NOMO-1 (cell line): Measurements from ENCODE around the gene KCNRG.
A peak's percentile ranks its signal among the peaks of the same experiment; 100 is the strongest.
"Not testable (repeated sequence)": the region's sequence is repeated elsewhere in the genome, so short reads cannot be mapped to it uniquely, and the experiment has no call there.

Source experiments
- DNase-seq, 2 experiments: peaks; one replicate each; lab custom pipeline; 2025; ENCODE audit not compliant: unreplicated experiment in 2 of 2; lab: John Stamatoyannopoulos, UW

The KCNRG gene

GRCh38 chr13:50015258-50015657 is at the start of gene KCNRG:
KCNRG (plus strand) TSS chr13:50015444; CDS start chr13:50015494, 50 bp downstream.
- DNase-seq: no peak

- DNase-seq: no peak
Measured at GRCh38 chr13:49967456-49967855, 47.8 kb upstream of the KCNRG start.

- DNase-seq: no peak
Measured at GRCh38 chr13:49972709-49973108, 42.5 kb upstream of the KCNRG start.

- no peak for DNase-seq
Measured at GRCh38 chr13:49975826-49976225, 39.4 kb upstream of the KCNRG start.

- peak; percentile 40 to 70 for DNase-seq
Measured at GRCh38 chr13:49976314-49977258, 38.7 kb upstream of the KCNRG start.

GRCh38 chr13:49977992-49978391 is 37.3 kb upstream of the KCNRG start:
- peak in 1 of 2 experiments; percentile 35 for DNase-seq

- DNase-seq: no peak
Measured at GRCh38 chr13:49980266-49980665, 35.0 kb upstream of the KCNRG start.

- DNase-seq: no peak
Measured at GRCh38 chr13:49985129-49985528, 30.1 kb upstream of the KCNRG start.

- no peak for DNase-seq
Measured at GRCh38 chr13:49986471-49986870, 28.8 kb upstream of the KCNRG start.

GRCh38 chr13:49990612-49991011 is 24.6 kb upstream of the KCNRG start:
- not testable (repeated sequence) for DNase-seq

GRCh38 chr13:49993111-49993510 is 22.1 kb upstream of the KCNRG start:
- no peak for DNase-seq

- DNase-seq: no peak
Measured at GRCh38 chr13:49993666-49994065, 21.6 kb upstream of the KCNRG start.

- DNase-seq: peak; percentile 30 to 58
Measured at GRCh38 chr13:49995625-49996101, 19.6 kb upstream of the KCNRG start.

GRCh38 chr13:49996161-49996915 is 18.9 kb upstream of the KCNRG start:
- DNase-seq: peak; percentile 85 to 90

GRCh38 chr13:49996951-49997895 is 18.0 kb upstream of the KCNRG start, which contains the start of gene TRIM13:
TRIM13 (plus strand) TSS chr13:49997042; CDS start chr13:50011941, 14,899 bp downstream.
- peak; percentile 85 to 91 for DNase-seq

- DNase-seq: peak; percentile 7 to 20
Measured at GRCh38 chr13:49997955-49998354, 17.3 kb upstream of the KCNRG start.

- no peak for DNase-seq
Measured at GRCh38 chr13:49998714-49999624, 16.3 kb upstream of the KCNRG start.

GRCh38 chr13:50001287-50001686 is 14.0 kb upstream of the KCNRG start:
- DNase-seq: no peak

- no peak for DNase-seq
Measured at GRCh38 chr13:50006426-50007135, 8.7 kb upstream of the KCNRG start.
